OCI-M2 (cell line): ENCODE results near the gene LDLRAD4.

ENCODE experiments used
- DNase-seq: peaks from one replicate; lab custom pipeline; 2025; ENCODE audit not compliant: unreplicated experiment; lab: John Stamatoyannopoulos, UW

Gene LDLRAD4

GRCh38 chr18:13366962-13367892 lies 148.7 kb downstream of the LDLRAD4 start:
- no peak for DNase-seq

GRCh38 chr18:13368080-13368813 lies 149.7 kb downstream of the LDLRAD4 start:
- no peak for DNase-seq

GRCh38 chr18:13369353-13369752 lies 150.8 kb downstream of the LDLRAD4 start:
- DNase-seq = no peak

- no peak for DNase-seq
Measured at GRCh38 chr18:13369756-13370510, 151.4 kb downstream of the LDLRAD4 start.

GRCh38 chr18:13370995-13371625 lies 152.6 kb downstream of the LDLRAD4 start:
- no peak for DNase-seq

GRCh38 chr18:13371689-13372418 lies 153.3 kb downstream of the LDLRAD4 start:
- DNase-seq = no peak

GRCh38 chr18:13372531-13372951 lies 154.0 kb downstream of the LDLRAD4 start:
- no peak for DNase-seq

GRCh38 chr18:13374096-13374467 lies 155.5 kb downstream of the LDLRAD4 start:
- DNase-seq = no peak

GRCh38 chr18:13374468-13375301 lies 156.1 kb downstream of the LDLRAD4 start:
- no peak for DNase-seq

GRCh38 chr18:13375302-13376255 lies 157.0 kb downstream of the LDLRAD4 start:
- DNase-seq = no peak

GRCh38 chr18:13376298-13376840 lies 157.8 kb downstream of the LDLRAD4 start:
- DNase-seq = no peak

- no peak for DNase-seq
Measured at GRCh38 chr18:13376841-13377351, 158.3 kb downstream of the LDLRAD4 start.

GRCh38 chr18:13377496-13377895 lies 158.9 kb downstream of the LDLRAD4 start:
- DNase-seq = no peak

GRCh38 chr18:13378150-13378549 lies 159.6 kb downstream of the LDLRAD4 start:
- no peak for DNase-seq

- no peak for DNase-seq
Measured at GRCh38 chr18:13379062-13379865, 160.7 kb downstream of the LDLRAD4 start.

- no peak for DNase-seq
Measured at GRCh38 chr18:13379930-13380690, 161.6 kb downstream of the LDLRAD4 start.
